Prostate gland (tissue), 2 donors: ENCODE data around the gene SMAP2.

Source experiments
- POLR2A ChIP-seq: fragments of 450-650 bp; IDR thresholded peaks from one replicate; pipeline ENCODE4 v1.6.1; 2016; ENCODE audit warnings: antibody characterized with exemption, mild to moderate bottlenecking
- POLR2AphosphoS5 ChIP-seq: sonication (generic); formaldehyde crosslinking; IDR thresholded peaks from one replicate; pipeline ENCODE4 v1.6.1; 2017; ENCODE audit warnings: antibody characterized with exemption
- TF ChIP-seq, protein P1 (sequence below), 4 experiments: fragments of 200-600 bp in 2 of 4; fragments of 450-650 bp in 2 of 4; sonication (generic) in 2 of 4; IDR thresholded peaks; 1 replicate in 3 of 4; 2 replicates in 1 of 4; pipeline ENCODE4 v1.5.1; 2016 to 2019; ENCODE audit warnings: antibody characterized with exemption in 4 of 4, mild to moderate bottlenecking in 2 of 4, moderate library complexity in 2 of 4

DNA sequence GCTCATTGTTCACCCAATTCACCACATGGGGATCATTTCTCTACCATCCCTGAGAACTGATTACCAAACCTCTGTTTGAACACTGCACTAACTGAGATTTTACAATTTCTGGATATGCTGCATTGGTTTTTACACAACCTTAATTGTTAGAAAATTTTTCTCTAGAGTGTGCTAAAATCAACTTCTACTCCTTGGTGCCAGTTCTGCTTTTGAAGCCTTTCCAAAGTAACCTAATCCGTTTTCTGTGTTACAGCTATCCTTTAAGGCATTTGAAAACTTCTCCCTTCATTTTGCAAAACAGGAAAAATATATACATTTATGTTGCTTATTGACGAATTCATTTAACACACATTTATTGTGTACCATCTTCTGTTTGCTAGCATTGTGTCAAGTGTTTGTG lies 23.7 kb downstream of the SMAP2 start:
- TF ChIP-seq, protein P1, sequence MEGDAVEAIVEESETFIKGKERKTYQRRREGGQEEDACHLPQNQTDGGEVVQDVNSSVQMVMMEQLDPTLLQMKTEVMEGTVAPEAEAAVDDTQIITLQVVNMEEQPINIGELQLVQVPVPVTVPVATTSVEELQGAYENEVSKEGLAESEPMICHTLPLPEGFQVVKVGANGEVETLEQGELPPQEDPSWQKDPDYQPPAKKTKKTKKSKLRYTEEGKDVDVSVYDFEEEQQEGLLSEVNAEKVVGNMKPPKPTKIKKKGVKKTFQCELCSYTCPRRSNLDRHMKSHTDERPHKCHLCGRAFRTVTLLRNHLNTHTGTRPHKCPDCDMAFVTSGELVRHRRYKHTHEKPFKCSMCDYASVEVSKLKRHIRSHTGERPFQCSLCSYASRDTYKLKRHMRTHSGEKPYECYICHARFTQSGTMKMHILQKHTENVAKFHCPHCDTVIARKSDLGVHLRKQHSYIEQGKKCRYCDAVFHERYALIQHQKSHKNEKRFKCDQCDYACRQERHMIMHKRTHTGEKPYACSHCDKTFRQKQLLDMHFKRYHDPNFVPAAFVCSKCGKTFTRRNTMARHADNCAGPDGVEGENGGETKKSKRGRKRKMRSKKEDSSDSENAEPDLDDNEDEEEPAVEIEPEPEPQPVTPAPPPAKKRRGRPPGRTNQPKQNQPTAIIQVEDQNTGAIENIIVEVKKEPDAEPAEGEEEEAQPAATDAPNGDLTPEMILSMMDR (IDR thresholded peaks at IDR 0.05): no peak
- TF ChIP-seq POLR2A: no peak
- no peak for TF ChIP-seq POLR2AphosphoS5
